ENCODE measurements around the gene ADI1.
"Not testable (repeated sequence)": the region's sequence is repeated elsewhere in the genome, so short reads cannot be mapped to it uniquely, and the experiment has no call there.

The ADI1 gene

GRCh38 chr2:3518496-3519254, 656 bp downstream of the ADI1 start:
- Histone ChIP-seq H3K4me3 (ENCODE audit: low read length) (peak overlapping the region; percentile 95), H3K4me1 (ENCODE audit: low read length) (peaks cover 14% of the 10 kb centered on the region), H3K27ac (ENCODE audit: low read length) (peak overlapping the region; percentile 88), H3K79me2 (ENCODE audit: low read length) (peaks cover 49% of the 10 kb centered on the region), H3K4me2 (ENCODE audit: low read length) (peak overlapping the region; percentile 99), H2AFZ (ENCODE audit: low read depth, low read length) (peak overlapping the region; percentile 56; the same call in 1 of the 2 replicates), H3K9ac (ENCODE audit: low read length) (peak overlapping the region; percentile 94), H3K27me3 (ENCODE audit: low read depth, low read length) (no peaks in the 10 kb centered on the region), H3K36me3 (replicated peaks; ENCODE audit: low read depth, low read length) (peaks cover 15% of the 10 kb centered on the region), H4K20me1 (ENCODE audit: insufficient read depth, low read length) (peaks cover 6% of the 10 kb centered on the region), H3K9me3 (ENCODE audit: insufficient read depth, low read length) (no peaks in the 10 kb centered on the region)
- TF ChIP-seq CTCF (IDR thresholded peaks at IDR 0.05; ENCODE audit: low read depth, low read length) (no peak), EZH2phosphoT487 (IDR thresholded peaks at IDR 0.05; ENCODE audit: low read depth) (no peak)

DNA sequence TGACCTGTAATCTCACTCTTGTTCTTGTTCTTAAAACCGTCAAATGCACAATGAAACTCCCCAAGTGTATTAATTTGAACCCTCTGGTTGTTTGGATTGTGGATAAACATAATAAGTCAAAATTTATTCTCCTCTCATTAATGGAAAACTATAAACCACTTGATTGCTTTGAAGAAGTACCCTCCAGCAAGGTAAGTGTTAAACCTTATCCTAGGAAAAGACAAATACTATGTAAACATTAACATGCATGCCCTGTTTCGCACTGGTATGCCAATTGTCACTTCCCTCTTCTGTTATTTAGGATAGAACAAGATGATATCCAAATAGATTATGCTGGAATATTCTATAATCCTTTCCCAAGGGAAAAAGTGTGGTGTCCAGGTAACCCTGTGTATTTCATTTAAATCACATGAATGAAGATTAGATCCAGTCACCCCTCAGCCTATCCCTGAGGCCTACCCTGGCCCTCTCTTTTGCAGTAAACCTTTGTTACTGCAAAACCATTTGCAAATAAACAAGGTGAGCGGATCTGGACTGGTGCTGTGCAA, 1.3 kb downstream of the ADI1 start:
- Histone ChIP-seq H3K36me3 (replicated peaks; ENCODE audit: low read depth, low read length) (peaks cover 16% of the 10 kb centered on the region), H3K79me2 (ENCODE audit: low read length) (peaks cover 49% of the 10 kb centered on the region), H3K27ac (ENCODE audit: low read length) (peak overlapping the region; percentile 63), H3K4me1 (ENCODE audit: low read length) (peaks cover 14% of the 10 kb centered on the region), H3K4me2 (ENCODE audit: low read length) (peak overlapping the region; percentile 99), H4K20me1 (ENCODE audit: insufficient read depth, low read length) (peaks cover 6% of the 10 kb centered on the region), H3K9ac (ENCODE audit: low read length) (peak overlapping the region; percentile 94), H2AFZ (ENCODE audit: low read depth, low read length) (peak overlapping the region; percentile 56; the same call in 1 of the 2 replicates), H3K27me3 (ENCODE audit: low read depth, low read length) (no peaks in the 10 kb centered on the region), H3K4me3 (ENCODE audit: low read length) (peak overlapping the region; percentile 95), H3K9me3 (ENCODE audit: insufficient read depth, low read length) (no peaks in the 10 kb centered on the region)
- TF ChIP-seq CTCF (IDR thresholded peaks at IDR 0.05; ENCODE audit: low read depth, low read length) (no peak), EZH2phosphoT487 (IDR thresholded peaks at IDR 0.05; ENCODE audit: low read depth) (no peak)

GRCh38 chr2:3516831-3517230, 2.5 kb downstream of the ADI1 start:
- TF ChIP-seq CTCF (IDR thresholded peaks at IDR 0.05; ENCODE audit: low read depth, low read length) (no peak), EZH2phosphoT487 (IDR thresholded peaks at IDR 0.05; ENCODE audit: low read depth) (no peak)
- peaks cover 27% of the 10 kb centered on the region for H3K36me3 ChIP-seq (replicated peaks; ENCODE audit: low read depth, low read length)
- H3K9ac ChIP-seq (ENCODE audit: low read length) = no peak overlapping the region
- H4K20me1 ChIP-seq (ENCODE audit: insufficient read depth, low read length) = peaks cover 6% of the 10 kb centered on the region
- H2AFZ ChIP-seq (ENCODE audit: low read depth, low read length) = no peak overlapping the region
- H3K4me2 ChIP-seq (ENCODE audit: low read length) = no peak overlapping the region
- H3K27me3 ChIP-seq (ENCODE audit: low read depth, low read length) = no peaks in the 10 kb centered on the region
- no peak overlapping the region for H3K27ac ChIP-seq (ENCODE audit: low read length)
- H3K4me3 ChIP-seq (ENCODE audit: low read length) = no peak overlapping the region
- peaks cover 14% of the 10 kb centered on the region for H3K4me1 ChIP-seq (ENCODE audit: low read length)
- H3K79me2 ChIP-seq (ENCODE audit: low read length) = peaks cover 49% of the 10 kb centered on the region
- no peaks in the 10 kb centered on the region for H3K9me3 ChIP-seq (ENCODE audit: insufficient read depth, low read length)

DNA sequence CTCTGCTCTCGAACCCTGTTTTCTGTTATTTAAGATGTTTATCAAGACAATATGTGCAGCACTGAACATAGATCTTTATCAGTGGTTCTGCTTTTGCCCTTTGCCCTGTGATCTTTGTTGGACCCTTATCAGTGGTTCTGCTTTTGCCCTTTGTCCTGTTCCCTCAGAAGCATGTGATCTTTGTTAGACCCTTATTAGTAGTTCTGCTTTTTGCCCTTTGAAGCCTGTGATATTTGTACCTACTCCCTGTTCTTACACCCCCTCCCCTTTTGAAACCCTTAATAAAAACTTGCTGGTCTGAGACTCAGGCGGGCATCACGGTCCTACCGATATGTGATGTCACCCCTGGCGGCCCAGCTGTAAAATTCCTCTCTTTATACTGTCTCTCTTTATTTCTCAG, 3.9 kb downstream of the ADI1 start:
- not testable (repeated sequence) for H3K9ac ChIP-seq (ENCODE audit: low read length); H3K9me3 ChIP-seq (ENCODE audit: insufficient read depth, low read length); H3K4me3 ChIP-seq (ENCODE audit: low read length); H3K27me3 ChIP-seq (ENCODE audit: low read depth, low read length); H3K27ac ChIP-seq (ENCODE audit: low read length); H3K4me1 ChIP-seq (ENCODE audit: low read length); H4K20me1 ChIP-seq (ENCODE audit: insufficient read depth, low read length); H3K4me2 ChIP-seq (ENCODE audit: low read length); H2AFZ ChIP-seq (ENCODE audit: low read depth, low read length)
- Histone ChIP-seq H3K36me3 (replicated peaks; ENCODE audit: low read depth, low read length) (peaks cover 30% of the 10 kb centered on the region), H3K79me2 (ENCODE audit: low read length) (peaks cover 42% of the 10 kb centered on the region)
